Measurements from ENCODE around the gene PAFAH1B1.
"Not testable (repeated sequence)": the region's sequence is repeated elsewhere in the genome, so short reads cannot be mapped to it uniquely, and the experiment has no call there.

- TF ChIP-seq POLR2A (IDR thresholded peaks at IDR 0.05) = not testable (repeated sequence)
- TF ChIP-seq, protein P1, sequence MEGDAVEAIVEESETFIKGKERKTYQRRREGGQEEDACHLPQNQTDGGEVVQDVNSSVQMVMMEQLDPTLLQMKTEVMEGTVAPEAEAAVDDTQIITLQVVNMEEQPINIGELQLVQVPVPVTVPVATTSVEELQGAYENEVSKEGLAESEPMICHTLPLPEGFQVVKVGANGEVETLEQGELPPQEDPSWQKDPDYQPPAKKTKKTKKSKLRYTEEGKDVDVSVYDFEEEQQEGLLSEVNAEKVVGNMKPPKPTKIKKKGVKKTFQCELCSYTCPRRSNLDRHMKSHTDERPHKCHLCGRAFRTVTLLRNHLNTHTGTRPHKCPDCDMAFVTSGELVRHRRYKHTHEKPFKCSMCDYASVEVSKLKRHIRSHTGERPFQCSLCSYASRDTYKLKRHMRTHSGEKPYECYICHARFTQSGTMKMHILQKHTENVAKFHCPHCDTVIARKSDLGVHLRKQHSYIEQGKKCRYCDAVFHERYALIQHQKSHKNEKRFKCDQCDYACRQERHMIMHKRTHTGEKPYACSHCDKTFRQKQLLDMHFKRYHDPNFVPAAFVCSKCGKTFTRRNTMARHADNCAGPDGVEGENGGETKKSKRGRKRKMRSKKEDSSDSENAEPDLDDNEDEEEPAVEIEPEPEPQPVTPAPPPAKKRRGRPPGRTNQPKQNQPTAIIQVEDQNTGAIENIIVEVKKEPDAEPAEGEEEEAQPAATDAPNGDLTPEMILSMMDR (IDR thresholded peaks at IDR 0.05 in 4 of 5, conservative IDR thresholded peaks at IDR 0.05 in 1 of 5) = not testable (repeated sequence)
Observed at GRCh38 chr17:2660410-2660809, 67.0 kb downstream of the PAFAH1B1 start.
